ENCODE data around the gene APPBP2. TPM values are rescaled to one million over a fixed set of nuclear protein-coding genes. Genes with fewer than 3 reads are reported as not detected.

The APPBP2 gene
- total RNA-seq, 2 experiments from 2014 or later: 25.9 to 31.8 TPM

DNA sequence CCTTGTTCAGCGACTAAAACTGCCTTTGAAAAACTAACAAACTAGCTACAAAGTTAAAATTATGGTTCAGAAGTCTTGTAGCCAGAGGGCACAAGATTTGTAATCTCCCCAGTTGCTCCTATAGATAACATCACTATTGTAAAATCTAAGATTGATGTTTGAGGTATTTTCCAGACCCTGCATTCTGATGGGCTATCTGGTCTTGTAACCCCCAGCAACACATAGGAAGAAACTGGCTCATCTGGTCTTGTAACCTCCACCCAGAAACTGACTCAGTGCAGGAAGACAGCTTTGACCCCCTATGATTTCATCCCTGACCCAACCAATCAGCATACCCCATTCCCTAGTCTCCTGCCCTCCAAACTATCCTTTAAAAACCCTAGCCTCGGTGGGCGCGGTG is 116.0 kb downstream of the APPBP2 start:
- ATAC-seq (no peak), DNase-seq (no peak)
- CTCF ChIA-PET: interaction anchor here (2.8 kb wide), 1 partner anchor 11 kb away, joined by 12 read pairs; no protein-coding TSS in a partner anchor
- H3K4me3 Mint-ChIP-seq: no peak overlapping the region
- H3K27me3 Mint-ChIP-seq: peaks cover 4% of the 10 kb centered on the region
- no peaks in the 10 kb centered on the region for H3K4me1 Mint-ChIP-seq
- no peaks in the 10 kb centered on the region for H3K36me3 Mint-ChIP-seq
- H3K9me3 Mint-ChIP-seq (ENCODE audit: low read depth): no peaks in the 10 kb centered on the region
- no peak overlapping the region for H3K27ac Mint-ChIP-seq

DNA sequence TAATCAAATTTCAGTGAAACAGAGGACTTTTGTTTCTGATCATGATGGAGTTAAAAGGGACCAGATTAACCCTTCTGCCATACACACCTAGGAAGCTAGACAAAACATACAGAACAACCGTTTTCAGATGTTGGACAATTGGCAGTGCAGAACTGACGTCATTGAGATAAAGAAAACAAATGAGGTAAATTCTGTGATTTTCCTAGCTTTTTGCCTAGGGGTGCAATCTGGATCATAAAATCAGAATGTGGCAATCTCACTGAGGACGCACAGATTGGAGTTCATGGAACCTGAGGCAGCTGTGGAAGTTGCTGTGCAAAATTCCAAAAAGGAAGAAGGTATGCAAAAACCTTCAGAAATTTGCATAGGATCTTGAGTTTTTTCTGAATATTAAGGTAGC is 119.2 kb downstream of the APPBP2 start:
- H3K36me3 Mint-ChIP-seq: no peaks in the 10 kb centered on the region
- ATAC-seq (no peak), DNase-seq (no peak)
- CTCF ChIA-PET: interaction anchor here (0.6 kb wide), 1 partner anchor 14 kb away, joined by 3 read pairs; no protein-coding TSS in a partner anchor
- H3K27ac Mint-ChIP-seq: no peak overlapping the region
- H3K4me3 Mint-ChIP-seq: no peak overlapping the region
- H3K9me3 Mint-ChIP-seq (ENCODE audit: low read depth): no peaks in the 10 kb centered on the region
- no peaks in the 10 kb centered on the region for H3K4me1 Mint-ChIP-seq
- H3K27me3 Mint-ChIP-seq: peaks cover 4% of the 10 kb centered on the region

DNA sequence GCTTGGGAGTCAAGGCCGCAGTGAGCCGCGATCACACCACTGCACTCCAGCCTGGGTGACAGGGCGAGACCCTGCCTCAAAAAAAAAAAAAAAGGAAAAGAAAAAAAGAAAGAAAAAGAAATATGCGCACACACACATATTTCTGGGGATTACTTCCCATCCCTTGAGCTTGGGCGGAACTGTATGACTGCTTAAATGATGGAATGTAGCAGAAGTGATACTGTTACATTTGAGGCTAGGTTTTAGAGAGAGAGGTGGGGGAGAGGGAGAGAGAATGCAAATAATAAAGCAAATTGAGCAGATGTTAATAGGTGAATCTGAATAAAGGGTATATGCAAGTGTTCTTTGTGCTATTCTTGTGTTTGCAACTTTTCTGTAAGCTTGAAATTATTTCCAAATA is 122.1 kb downstream of the APPBP2 start:
- peaks cover 16% of the 10 kb centered on the region for H3K4me1 Mint-ChIP-seq
- H3K4me3 Mint-ChIP-seq: no peak overlapping the region
- peaks cover 2% of the 10 kb centered on the region for H3K36me3 Mint-ChIP-seq
- H3K9me3 Mint-ChIP-seq (ENCODE audit: low read depth): no peaks in the 10 kb centered on the region
- DNase-seq: no peak
- H3K27me3 Mint-ChIP-seq: peaks cover 4% of the 10 kb centered on the region
- no peak overlapping the region for H3K27ac Mint-ChIP-seq
- CTCF ChIA-PET: interaction anchor here (1.7 kb wide), 1 partner anchor 18 kb away, joined by 6 read pairs; the partner anchor contains the start of gene CHCT1
- no peak for ATAC-seq

DNA sequence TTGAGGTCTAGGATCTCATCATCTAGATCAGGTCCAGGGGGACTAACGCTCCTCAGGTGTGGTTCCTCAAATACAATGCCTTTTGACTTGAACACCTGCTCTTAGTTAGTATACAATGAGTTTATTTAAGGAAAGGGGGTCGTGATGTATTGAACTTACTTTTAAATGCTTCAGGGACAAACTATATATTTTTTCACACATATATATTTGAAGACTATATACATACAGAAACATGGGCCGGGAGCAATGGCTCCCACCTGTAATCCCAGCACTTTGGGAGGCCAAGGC is 122.6 kb downstream of the APPBP2 start:
- Mint-ChIP-seq H3K4me3 (no peak overlapping the region), H3K27ac (no peak overlapping the region), H3K36me3 (peaks cover 2% of the 10 kb centered on the region), H3K27me3 (peaks cover 4% of the 10 kb centered on the region), H3K9me3 (ENCODE audit: low read depth) (no peaks in the 10 kb centered on the region), H3K4me1 (peaks cover 17% of the 10 kb centered on the region)
- CTCF ChIA-PET: interaction anchor here (1.7 kb wide), 1 partner anchor 18 kb away, joined by 6 read pairs; the partner anchor contains the start of gene CHCT1
- ATAC-seq (no peak), DNase-seq (no peak)

DNA sequence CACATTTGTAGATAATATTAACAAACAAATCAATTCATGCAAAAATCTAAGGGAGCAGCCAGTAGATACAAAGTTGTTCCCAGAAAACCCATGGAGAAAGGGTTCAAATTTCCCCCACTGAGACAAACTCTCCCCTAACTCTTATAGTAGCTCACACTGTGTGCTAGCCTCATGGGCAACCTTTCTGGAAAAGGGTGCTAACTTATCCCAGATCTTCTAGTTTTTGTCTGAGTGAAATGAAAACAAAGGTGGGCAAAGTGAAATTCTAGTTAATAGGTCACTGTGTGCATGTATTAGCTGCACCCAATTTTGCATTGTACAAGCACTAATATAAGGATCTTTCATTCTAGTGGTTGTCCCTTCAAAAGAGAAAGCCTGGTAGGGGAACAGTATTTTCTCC is 124.2 kb downstream of the APPBP2 start:
- Mint-ChIP-seq H3K27me3 (no peaks in the 10 kb centered on the region), H3K4me1 (peaks cover 26% of the 10 kb centered on the region)
- CTCF ChIA-PET: interaction anchor here (1.2 to 2.0 kb wide), 3 partner anchors 10 to 260 kb away, joined by 4 to 7 read pairs (median 5); partner anchors contain the start of gene USP32

DNA sequence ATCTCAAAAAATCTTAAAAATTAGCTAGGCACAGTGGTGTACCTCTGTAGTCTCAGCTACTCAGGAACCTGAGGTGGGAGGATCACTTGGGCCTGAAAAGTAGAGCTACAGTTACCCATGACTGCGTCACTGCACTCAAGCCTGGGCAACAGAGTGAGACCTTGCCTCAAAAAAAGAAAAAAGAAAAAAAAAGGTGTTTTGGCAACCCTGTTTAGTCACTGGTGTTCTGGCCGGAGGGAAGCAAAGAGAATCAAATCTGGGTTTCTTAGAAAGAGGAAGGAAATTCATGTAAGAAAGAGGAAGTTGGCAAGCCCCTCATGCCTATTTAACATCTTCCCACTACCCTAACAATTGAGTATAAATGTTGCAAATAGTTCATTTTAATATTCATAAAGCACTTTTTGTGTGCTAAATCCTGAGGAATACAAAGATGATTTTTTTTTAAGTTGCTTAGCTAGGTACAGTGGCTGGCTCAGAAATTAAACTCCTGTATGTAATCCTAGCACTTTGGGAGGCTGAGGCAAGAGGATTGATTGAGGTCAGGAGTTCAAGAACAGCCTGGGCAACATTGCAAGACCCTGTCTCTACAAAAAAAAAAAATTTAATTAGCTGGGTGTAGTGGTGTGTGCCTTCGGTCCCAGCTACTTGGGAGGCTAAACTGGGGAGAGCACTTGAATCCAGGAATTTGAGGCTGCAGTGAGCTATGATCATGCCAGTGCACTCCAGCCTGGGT is 127.6 kb downstream of the APPBP2 start:
- H3K36me3 Mint-ChIP-seq: peaks cover 3% of the 10 kb centered on the region
- no peak for ATAC-seq
- H3K4me3 Mint-ChIP-seq: no peak overlapping the region
- peak overlapping the region; percentile 81 for H3K27ac Mint-ChIP-seq
- CTCF ChIA-PET: interaction anchor here (0.7 to 1.9 kb wide), 3 partner anchors 20 to 38 kb away, joined by 3 to 5 read pairs (median 3); no protein-coding TSS in a partner anchor
- H3K9me3 Mint-ChIP-seq (ENCODE audit: low read depth): no peaks in the 10 kb centered on the region
- H3K27me3 Mint-ChIP-seq: no peaks in the 10 kb centered on the region
- peaks cover 33% of the 10 kb centered on the region for H3K4me1 Mint-ChIP-seq
- DNase-seq: no peak

More for the DNA sequence above, 124.2 kb downstream of the APPBP2 start:
- Mint-ChIP-seq H3K27ac (no peak overlapping the region), H3K4me3 (no peak overlapping the region), H3K36me3 (peaks cover 2% of the 10 kb centered on the region), H3K9me3 (ENCODE audit: low read depth) (no peaks in the 10 kb centered on the region)
- DNase-seq (no peak), ATAC-seq (no peak)

DNA sequence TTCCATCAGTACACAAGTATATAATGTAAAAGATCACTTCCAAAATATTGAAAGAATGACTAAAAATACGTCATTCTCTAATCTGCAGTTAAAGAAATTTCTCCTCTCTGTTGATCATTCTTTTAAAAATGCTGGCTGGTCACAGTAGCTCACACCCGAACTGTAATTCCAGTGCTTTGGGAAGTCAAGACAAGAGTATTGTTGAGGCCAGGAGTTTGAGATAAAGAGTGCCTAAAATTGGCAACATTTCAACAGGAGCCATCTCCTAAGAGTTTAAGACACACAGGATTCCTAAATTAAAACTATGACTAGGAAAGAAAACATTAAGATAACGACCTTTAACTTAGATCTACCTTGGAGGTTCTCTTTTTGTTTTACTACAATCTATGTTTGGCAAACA is 129.6 kb downstream of the APPBP2 start:
- Mint-ChIP-seq H3K27me3 (no peaks in the 10 kb centered on the region), H3K36me3 (peaks cover 3% of the 10 kb centered on the region), H3K9me3 (ENCODE audit: low read depth) (no peaks in the 10 kb centered on the region), H3K4me3 (no peak overlapping the region), H3K27ac (no peak overlapping the region), H3K4me1 (peaks cover 36% of the 10 kb centered on the region)
- DNase-seq: no peak
- CTCF ChIA-PET: interaction anchor here (2.1 kb wide), 1 partner anchor 24 kb away, joined by 8 read pairs; no protein-coding TSS in a partner anchor
- no peak for ATAC-seq

DNA sequence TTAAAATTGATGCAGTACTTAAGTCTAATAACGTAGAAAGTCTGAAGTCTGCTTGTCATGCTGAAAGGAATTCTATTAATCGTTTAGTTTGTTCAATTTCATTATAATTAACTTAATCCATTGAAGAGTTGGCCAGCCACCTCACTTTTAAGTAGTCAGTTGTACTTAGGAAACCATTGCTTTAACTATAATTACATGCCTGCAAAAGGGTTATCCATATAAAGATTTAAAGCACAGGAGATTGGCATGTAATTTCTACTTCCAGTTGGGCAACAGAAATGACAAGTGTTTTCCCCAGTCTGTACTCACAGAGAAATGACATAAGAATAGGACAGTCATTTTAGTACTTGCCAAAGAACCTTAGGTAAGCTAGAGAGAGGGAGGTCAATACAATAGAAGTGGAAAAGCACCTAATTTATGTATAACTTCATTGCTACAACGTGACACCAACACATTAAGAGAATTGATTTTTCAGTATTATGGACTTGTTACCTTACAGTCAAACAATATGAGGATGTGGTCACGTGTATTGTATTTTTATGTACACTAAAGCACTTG is 130.5 kb downstream of the APPBP2 start:
- Mint-ChIP-seq H3K27me3 (no peaks in the 10 kb centered on the region), H3K27ac (no peak overlapping the region), H3K4me1 (peaks cover 35% of the 10 kb centered on the region), H3K9me3 (ENCODE audit: low read depth) (no peaks in the 10 kb centered on the region), H3K4me3 (no peak overlapping the region), H3K36me3 (peaks cover 3% of the 10 kb centered on the region)
- DNase-seq (no peak), ATAC-seq (no peak)
- CTCF ChIA-PET: interaction anchor here (2.1 kb wide), 1 partner anchor 25 kb away, joined by 8 read pairs; no protein-coding TSS in a partner anchor

DNA sequence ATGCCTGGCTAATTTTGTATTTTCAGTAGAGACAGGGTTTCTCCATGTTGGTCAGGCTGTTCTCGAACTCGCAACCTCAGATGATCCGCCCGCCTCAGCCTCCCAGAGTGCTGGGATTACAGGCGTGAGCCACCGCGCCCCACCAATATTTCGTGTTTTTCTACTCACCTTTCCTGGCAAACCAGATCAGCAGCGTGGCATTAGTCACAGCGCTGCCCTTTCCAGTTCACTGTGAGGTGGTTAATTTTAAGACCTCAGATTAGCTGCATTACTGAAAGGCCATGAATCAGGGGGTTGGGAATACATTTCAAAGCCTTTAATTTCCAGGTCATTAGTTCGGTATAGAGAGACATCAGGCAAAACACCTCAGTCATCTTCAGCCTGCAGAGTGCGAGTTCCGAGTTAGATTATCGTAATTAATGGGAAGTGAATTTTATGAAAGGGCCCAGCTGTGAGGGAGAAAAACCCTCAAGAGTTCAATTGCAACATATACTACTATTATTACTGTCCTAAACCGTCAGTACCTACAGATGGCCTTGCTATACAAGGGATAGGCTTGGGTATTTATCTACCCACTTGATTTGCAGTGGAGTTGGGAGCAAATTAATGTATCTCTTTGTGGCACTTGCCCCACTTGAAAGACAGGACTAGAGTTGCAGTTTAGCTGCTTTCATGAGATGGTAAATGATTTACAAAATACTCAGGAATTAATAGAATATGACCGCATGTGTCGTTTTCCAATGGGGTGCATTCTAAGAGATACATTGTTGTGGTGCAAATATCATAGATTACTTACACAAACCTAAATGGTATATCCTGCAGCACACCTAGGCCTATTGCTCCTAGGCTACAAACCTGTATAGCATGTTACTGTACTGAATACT is 132.0 kb downstream of the APPBP2 start:
- H3K27ac Mint-ChIP-seq: no peak overlapping the region
- ATAC-seq (no peak), DNase-seq (no peak)
- no peaks in the 10 kb centered on the region for H3K9me3 Mint-ChIP-seq (ENCODE audit: low read depth)
- peaks cover 1% of the 10 kb centered on the region for H3K36me3 Mint-ChIP-seq
- H3K4me3 Mint-ChIP-seq: no peak overlapping the region
- H3K27me3 Mint-ChIP-seq: no peaks in the 10 kb centered on the region
- peaks cover 38% of the 10 kb centered on the region for H3K4me1 Mint-ChIP-seq
- CTCF ChIA-PET: interaction anchor here (1.2 kb wide), 2 partner anchors 12 to 244 kb away, joined by 3 to 4 read pairs; no protein-coding TSS in a partner anchor

Other genes starting within 250 kb of the APPBP2 start
- gene USP32, start 134.1 kb downstream of the APPBP2 start, total RNA-seq: 10 to 100 TPM; 33.4 to 40.4 TPM
- gene CHCT1, start 103.8 kb downstream of the APPBP2 start, total RNA-seq: not detected
- 10 to 100 TPM; 20.3 to 22.6 TPM for gene PPM1D, start 74.0 kb upstream of the APPBP2 start, total RNA-seq
- 10 to 100 TPM; 13.7 to 25.8 TPM for gene BCAS3, start 151.6 kb upstream of the APPBP2 start, total RNA-seq

Measured in activated CD8-positive, alpha-beta memory T cell treated with anti-CD3 and anti-CD28 coated beads, Interleukin-2, amount 10 ng/mL, durations not matched to agents 7 days and 5 days (primary cell).